Kasumi-1 (cell line): ENCODE measurements around the gene MRC1.
"Not testable (repeated sequence)": the region's sequence is repeated elsewhere in the genome, so short reads cannot be mapped to it uniquely, and the experiment has no call there.

Experiments
- DNase-seq, 2 experiments: peaks; one replicate each; lab custom pipeline; 2025; lab: John Stamatoyannopoulos, UW

The MRC1 gene

DNA sequence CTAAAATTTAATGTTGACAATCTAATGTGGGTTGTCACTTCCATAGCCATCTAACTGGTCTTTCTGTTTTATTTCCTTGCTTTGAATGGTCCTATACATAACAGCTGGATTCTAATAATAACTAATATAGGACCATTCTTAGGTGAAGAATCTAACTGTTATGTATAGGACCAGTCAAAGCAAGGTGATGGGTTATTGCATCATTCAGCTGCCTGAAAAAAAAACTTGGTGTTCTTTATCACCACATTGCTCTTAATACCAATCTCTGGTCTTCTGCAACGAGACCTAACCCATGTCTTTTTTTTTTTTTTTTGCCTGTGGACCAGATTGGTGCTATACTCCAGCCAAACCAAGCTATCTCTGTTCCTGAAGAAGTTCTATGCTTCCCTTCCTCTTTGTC, 96.9 kb downstream of the MRC1 start:
- DNase-seq = no peak

DNA sequence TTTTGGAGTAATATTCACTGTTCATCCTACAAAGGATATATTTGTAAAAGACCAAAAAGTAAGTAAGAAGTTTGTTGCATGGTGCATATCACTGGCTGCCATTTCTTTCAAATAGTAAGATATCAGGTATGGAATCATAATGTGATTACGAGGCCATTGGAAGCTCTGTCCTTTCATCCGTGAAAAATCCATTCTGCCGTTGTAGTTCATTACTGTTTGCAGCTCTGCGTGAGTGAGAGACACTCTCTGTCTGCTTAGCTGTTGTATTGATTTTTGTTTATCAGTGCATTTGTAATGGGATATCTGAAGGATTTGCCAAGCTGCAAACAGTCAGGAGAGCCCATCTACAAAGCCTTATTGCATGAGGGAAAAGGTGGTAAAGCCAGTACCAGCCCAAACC, 98.5 kb downstream of the MRC1 start:
- DNase-seq = no peak

DNA sequence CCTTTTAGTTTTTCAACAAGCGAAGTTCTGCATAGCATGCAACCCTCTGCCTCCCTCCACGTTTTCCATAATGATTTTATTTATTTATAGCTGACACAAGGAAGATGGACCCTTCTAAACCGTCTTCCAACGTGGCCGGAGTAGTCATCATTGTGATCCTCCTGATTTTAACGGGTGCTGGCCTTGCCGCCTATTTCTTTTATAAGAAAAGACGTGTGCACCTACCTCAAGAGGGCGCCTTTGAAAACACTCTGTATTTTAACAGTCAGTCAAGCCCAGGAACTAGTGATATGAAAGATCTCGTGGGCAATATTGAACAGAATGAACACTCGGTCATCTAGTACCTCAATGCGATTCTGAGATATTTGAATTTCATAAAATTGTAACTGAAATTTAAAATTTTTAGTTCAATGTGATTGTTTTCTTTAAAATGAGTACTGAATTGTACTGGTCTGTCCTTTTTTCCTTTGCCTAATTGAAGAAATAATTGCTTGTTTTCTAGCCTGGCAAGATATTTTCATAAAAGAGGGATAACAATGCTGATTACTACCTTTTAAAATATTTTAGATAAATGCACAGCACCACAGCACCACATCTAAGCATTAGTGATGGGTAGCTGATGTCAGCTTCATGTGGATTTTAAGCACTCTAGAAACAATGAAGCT, 101.1 kb downstream of the MRC1 start:
- DNase-seq = peak; percentile 88 to 90

DNA sequence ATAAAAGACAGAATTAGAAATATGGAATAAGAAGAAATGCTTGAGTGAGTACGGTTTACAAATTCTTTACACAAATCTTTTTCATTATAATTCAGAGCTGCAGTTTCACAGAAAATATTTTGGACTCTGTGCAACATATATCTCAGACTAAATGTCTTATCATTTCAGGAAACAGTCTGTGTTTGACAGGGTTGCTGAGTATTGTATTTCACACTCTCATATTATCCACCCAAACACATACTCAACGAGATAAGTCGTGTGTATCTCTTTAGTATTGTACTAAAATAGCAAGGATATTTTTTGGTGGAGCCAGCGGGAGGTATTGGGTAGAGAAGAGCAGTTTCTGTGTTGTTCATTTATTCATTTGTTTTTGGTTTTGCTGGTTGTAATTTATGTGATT, 103.6 kb downstream of the MRC1 start:
- no peak for DNase-seq

DNA sequence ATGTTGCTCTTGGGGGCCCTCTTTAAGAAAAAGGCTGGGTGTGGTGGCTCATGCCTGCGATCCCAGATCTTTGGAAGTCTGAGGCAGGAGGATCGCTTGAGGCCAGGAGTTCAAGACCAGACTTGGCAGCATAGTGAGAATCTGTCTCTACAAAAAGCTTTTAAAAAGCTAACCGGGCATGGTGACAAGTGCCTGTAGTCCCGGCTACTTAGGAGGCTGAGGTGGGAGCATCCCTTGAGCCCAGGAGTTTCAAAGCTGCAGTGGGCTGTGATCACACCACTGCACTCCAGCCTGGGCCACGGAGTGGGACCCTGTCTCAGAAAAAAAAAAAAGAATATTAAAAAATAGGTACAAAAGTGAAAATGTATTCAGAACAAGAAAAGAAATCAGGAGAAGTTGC, 104.5 kb downstream of the MRC1 start:
- DNase-seq = no peak

DNA sequence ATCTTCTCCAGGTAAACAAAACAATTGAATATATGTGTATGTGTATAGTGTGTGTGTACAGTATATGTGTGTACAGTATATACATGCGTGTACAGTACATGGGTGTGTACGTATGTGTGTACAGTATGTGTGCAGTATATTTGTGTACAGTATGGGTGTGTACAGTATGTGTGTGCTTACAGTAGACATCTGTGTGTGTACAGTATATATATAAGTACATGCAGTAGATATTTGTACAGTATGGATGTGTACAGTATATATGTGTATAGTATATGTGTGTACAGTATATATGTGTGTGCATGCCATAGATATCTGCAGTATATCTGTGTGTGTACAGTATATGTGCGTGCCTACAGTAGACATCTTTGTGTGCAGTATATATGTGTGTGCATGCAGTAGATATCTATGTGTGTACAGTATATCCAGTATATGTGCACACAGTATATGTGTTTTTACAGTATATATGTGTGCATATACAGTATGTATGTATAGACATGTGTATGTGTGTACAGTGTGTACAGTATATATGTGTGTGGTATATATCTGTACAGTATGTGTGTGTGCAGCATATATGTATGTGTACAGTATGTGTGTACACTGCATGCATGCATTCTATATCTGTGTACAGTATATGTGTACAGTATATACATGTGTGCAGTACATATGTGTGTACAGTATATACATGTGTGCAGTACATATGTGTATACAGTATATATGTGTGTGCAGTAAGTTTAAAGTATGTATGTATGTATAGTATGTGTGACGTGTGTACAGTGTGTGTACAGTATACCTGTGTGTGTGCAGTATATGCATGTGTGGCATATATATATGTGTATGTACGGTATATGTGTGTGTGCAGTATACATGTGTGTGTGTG, 105.3 kb downstream of the MRC1 start:
- no peak for DNase-seq

DNA sequence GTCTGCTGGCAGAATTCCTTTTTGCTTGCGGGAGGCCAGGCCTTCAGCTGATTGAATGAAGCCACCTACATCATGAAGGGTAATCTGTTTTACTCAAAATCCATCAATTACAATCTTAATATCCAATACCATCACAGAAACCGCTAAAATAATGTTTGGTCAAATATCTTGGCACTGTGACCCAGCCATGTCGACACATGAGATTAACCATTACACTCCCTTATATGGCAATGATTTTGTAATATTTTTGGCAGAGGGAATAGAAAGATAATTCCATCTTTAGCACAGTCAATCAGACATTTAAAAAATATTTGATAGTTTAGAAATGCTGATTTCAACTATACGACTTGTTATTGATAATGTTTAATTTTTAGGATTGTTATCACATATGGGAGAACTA, 106.0 kb downstream of the MRC1 start:
- no peak for DNase-seq

DNA sequence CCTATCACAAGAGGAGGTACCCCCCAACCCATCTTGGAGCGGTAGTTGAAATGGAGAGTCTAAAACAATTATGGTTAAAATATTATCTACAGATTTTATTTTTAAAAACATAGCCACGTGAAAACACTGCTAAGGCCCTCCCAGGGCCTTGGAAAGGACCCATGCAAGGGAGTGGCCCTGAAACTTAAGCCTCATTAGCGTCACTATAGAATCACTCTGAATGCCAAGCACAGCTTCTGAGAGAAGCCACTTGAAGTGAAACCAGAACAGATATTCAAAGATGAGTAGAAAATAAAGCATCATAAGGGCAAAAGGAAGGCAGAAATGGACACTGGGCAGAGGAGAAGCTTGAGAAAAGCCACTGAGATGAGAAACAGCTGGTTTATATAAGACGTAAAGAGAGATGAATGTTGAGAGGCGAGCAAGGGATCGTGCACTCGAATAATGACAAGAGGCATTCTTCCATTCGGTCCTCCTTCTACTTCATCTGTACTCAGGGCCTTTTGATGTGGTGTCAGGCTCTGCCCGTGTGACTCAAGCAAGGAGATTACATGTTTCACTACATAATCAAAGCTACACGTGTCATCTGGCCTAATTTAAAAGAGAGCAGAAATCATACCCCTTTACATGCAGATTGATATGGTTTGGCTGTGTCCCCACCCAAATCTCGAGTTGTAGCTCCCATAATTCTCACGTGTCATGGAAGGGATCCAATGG, 109.2 kb downstream of the MRC1 start:
- no peak for DNase-seq

DNA sequence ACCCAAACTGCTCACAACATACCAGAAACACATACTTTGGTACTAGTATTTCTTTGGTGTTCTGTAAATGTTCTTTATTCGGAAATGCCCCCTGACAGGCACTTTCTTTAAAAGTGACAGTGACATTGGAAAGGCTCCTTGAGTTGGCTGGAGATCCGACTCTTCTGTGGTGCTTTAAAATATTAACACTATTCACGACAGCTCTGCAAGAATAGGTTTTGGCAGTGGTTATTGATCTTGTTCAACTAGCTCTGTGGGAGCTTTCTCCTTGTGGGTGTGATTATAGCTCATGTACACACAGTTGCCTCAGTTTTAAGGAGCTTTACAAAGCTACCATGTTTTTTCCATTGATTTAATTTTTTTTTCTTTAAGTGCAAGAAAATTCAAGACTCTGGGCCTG, 112.2 kb downstream of the MRC1 start:
- DNase-seq = no peak

DNA sequence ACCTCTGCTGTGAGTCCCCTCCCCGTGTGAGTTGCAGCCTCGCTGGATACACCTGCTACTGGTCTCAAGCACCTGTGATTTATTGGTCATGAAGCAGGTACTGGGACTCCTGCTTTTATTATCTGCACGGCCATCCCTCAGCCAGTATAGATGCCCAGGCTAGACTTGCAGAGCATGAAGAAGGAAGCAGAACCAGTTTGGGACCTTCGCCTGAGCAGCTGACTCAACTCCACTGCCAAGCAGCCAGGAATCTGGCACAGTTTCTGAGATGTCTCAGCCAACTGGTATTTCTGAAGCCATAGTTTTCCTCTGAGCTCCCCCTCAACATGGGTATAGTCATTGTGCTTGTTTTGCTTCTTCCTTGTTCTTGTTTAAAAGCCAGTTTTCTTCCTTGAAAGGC, 114.6 kb downstream of the MRC1 start:
- DNase-seq = no peak

DNA sequence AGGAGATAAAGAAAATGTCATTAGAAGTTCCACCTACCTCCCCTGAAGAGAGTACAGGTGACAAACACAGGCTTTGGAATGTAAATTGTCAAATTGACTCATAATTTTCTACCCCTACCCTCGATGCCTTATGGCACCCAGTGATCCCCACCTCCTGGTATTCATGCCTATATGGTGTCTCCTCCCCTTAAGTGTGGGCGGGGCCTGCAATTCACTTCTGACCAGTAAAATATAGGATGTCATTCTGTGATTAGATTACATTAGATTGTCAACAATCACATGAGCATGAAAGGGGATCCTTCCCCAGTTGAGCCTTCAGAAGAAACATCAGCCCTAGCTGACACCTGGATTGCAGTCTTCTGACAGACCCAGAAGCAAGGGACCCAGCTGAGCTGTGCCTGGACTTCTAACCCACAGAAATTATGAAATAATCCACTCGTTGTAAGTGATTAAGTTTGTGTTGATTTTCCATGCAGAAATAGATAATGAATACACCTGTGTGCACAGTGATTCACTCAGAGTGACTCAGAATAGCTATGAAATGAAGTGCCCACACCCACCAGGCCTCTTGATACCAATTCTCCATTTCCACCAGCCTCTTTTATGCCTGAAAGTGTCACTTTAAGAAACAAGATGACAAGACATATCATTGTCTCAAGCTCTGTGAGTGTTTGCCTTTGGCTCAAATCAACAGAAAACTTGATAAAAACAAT, 134.0 kb downstream of the MRC1 start:
- no peak for DNase-seq

DNA sequence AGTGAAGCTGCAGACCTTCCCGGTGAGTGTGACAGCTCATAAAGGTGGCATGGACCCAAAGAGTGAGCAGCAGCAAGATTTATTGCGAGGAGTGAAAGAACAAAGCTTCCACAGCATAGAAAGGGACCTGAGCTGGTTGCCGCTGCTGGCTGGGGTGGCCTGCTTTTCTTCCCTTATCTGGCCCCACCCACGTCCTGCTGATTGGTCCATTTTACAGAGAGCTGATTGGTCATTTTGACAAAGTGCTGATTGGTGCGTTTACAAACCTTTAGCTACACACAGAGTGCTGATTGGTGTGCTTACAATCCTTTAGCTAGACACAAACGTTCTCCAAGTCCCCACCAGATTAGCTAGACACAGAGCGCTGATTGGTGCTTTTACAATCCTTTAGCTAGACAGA, 141.1 kb downstream of the MRC1 start:
- not testable (repeated sequence) for DNase-seq

DNA sequence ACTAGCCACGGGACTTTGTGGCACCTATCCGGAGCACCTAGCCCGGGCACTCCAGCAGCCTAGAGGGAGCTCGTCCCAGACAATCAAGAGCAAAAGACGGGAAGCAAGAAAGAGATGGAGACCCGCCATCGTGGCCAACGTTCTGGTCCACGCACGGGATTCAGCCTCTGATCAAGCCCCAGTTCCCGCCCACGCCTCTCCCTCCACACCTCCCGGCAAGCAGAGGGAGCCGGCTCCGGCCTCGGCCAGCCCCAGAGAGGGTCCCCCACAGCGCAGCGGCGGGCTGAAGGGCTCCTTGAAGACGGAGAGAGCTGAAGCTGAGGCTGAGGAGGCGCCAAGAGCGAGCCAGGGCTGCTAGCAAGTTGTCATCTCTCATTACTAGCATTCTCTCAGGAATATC, 141.6 kb downstream of the MRC1 start:
- no peak for DNase-seq

DNA sequence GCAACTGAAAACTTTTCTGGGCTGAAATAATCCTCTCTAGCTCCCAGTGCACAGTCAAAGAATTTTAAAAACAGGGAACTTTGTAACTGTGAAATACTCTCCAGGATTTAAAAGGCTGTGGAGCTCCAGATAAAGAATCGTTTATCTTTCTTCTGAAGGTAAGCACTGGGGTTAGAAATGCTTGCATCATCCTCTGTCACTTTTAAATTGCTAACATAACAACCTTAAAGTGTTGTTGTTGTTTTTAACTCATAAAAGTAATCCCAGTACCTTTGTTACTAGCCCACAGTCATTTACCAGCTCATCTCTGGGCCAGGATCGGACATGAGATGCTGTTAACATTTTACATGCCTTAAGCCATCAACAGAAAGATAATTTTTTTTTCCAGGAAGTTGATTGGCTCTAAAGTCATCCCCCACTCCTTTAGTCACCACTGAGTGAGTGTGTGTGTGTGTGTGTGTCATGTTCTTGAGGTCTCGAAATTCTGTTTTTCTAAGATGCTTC, 142.8 kb downstream of the MRC1 start, which contains the start of gene SLC39A12:
Gene SLC39A12, plus strand, starts transcription at position 51 of the 504 bp plus-strand sequence. CDS start 1,359 bp downstream, outside the sequence.
- no peak for DNase-seq

DNA sequence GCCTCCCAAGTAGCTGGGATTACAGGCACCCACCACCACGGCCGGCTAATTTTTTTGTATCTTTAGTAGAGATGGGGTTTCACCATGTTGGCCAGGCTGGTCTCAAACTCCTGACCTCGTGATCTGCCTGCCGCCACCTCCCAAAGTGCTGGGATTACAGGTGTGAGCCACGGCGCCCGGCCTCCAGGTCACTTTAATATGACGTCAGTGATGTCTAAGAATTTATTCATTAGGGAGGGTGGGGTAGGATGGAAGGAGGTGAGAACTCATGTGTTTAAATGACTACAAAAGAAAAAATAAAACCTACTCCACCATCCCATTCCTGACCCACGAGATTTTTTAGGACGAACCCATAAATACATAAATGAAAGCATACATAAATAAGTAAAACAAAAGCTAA, 145.2 kb downstream of the MRC1 start:
- DNase-seq = not testable (repeated sequence)

DNA sequence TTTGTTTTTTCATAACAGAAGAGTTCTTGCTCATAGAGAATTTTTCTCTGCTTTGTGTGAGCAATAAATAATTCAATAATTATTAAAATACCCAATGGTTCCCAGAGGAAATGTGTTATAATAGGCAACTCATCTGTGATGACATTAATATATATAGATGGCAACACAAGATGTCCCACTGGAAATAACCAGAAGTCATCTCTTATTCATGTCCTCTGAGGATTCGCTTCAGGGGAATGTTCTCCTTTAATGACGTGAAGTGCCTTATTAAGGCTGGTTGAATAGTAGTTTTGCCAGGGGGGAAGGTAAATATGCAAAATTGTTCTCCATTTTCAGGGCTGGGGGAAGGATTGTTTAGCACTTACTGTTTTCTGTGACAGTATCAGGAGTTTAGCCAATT, 145.7 kb downstream of the MRC1 start:
- DNase-seq = no peak

DNA sequence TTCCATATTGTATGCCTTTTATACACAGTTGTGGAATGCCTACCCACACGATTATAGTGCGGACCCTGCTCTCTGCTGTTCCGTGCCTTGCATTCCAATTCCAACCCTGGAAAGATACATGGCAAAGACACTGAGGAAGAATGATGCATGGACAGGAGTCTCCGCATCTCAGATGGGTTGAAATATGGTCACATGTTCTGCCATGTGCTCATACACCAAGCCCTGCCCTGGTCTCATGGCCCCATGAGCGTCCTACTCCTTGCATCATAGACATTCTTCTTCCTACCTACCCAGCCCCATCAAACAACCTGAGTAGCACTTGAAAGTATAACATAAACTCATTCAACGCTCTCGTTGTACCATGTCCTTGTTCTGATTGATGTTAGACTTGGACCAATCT, 148.9 kb downstream of the MRC1 start:
- DNase-seq = no peak

DNA sequence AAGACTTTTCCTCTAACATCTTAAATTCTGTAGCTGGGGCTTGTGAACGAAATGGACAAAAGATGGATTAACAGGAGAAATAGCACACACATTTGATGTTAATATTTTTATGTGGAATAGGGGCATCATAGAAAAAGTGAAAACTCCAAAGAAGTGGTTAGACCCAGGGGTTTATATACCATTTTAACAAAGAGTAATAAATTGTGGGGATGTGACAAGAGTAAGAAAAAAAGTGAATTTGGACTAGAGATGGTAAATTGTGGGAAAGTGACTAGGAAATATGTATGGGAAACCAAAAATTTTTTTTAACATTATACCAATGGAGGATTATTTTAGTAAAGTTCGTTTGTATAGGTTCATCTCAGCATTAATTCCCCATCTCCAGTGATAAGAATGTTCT, 150.7 kb downstream of the MRC1 start:
- no peak for DNase-seq
